ENCODE data around the gene EHD3. TPM values are rescaled to one million over a fixed set of nuclear protein-coding genes. Genes with fewer than 3 reads are reported as not detected.

The EHD3 gene
- total and polyA plus RNA-seq, 2 of the 13 experiments (the other 11 are each of a cell fraction or from before 2014, with no cell fraction given), result 0.20 to 0.69 TPM

DNA sequence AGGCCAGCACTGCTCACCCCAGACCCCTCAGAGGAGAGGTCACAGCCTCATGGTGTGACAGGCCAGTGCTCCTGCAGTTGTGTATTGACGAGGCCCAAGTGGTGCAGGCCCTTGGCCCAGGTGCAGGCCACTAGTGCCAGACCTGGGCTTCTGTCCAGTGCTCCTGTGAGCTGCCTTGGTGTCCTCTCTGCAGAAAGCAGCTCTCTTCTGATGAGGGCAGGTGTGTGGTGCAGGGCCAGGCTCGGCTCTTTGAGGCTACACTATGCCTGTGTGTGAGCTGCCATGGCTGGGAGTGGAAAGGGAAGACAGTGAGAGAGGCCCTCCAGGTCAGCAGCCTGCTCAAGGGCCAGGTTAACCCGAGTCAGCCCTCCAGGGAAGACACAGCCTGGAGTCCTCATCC, 17.1 kb downstream of the EHD3 start:
- no peaks in the 10 kb centered on the region for H3K9me3 ChIP-seq (ENCODE audit: low read length)
- no peak overlapping the region for H3K9ac ChIP-seq (ENCODE audit: insufficient read depth, low read depth, low read length)
- TF ChIP-seq NFRKB (IDR thresholded peaks at IDR 0.05), result no peak
- no peak for TF ChIP-seq GPN1 (CRISPR knock-in tag; IDR thresholded peaks at IDR 0.05; ENCODE audit: borderline replicate concordance)
- no peak for TF ChIP-seq MNT (IDR thresholded peaks at IDR 0.05)
- TF ChIP-seq, protein P1, sequence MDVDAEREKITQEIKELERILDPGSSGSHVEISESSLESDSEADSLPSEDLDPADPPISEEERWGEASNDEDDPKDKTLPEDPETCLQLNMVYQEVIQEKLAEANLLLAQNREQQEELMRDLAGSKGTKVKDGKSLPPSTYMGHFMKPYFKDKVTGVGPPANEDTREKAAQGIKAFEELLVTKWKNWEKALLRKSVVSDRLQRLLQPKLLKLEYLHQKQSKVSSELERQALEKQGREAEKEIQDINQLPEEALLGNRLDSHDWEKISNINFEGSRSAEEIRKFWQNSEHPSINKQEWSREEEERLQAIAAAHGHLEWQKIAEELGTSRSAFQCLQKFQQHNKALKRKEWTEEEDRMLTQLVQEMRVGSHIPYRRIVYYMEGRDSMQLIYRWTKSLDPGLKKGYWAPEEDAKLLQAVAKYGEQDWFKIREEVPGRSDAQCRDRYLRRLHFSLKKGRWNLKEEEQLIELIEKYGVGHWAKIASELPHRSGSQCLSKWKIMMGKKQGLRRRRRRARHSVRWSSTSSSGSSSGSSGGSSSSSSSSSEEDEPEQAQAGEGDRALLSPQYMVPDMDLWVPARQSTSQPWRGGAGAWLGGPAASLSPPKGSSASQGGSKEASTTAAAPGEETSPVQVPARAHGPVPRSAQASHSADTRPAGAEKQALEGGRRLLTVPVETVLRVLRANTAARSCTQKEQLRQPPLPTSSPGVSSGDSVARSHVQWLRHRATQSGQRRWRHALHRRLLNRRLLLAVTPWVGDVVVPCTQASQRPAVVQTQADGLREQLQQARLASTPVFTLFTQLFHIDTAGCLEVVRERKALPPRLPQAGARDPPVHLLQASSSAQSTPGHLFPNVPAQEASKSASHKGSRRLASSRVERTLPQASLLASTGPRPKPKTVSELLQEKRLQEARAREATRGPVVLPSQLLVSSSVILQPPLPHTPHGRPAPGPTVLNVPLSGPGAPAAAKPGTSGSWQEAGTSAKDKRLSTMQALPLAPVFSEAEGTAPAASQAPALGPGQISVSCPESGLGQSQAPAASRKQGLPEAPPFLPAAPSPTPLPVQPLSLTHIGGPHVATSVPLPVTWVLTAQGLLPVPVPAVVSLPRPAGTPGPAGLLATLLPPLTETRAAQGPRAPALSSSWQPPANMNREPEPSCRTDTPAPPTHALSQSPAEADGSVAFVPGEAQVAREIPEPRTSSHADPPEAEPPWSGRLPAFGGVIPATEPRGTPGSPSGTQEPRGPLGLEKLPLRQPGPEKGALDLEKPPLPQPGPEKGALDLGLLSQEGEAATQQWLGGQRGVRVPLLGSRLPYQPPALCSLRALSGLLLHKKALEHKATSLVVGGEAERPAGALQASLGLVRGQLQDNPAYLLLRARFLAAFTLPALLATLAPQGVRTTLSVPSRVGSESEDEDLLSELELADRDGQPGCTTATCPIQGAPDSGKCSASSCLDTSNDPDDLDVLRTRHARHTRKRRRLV (CRISPR knock-in tag; IDR thresholded peaks at IDR 0.05), result no peak
- no peak overlapping the region for H3K4me2 ChIP-seq (ENCODE audit: low read depth, low read length)
- CTCF ChIA-PET (ENCODE audit: low intra/inter-chr PET ratio, low total read pairs), result no interaction called here
- POLR2A ChIA-PET, result no interaction called here
- H3K4me1 ChIP-seq (ENCODE audit: insufficient read depth, low read length), result no peaks in the 10 kb centered on the region
- DNase-seq (ENCODE audit: low spot score), result no peak
- intact Hi-C loops (cut with micrococcal nuclease; ENCODE audit: unreplicated experiment), result no loop called here
- ATAC-seq, result peak; percentile 16
- WGBS (ENCODE audit: low lambda C conversion rate), result 7% methylated on average over 3 of the region's 3 CpGs
- in situ Hi-C loops (cut with HindIII; ENCODE audit: extremely low pct_ligation_motif_present, low pct_unique_long_range_greater_than_20kb), result no loop called here
- FAIRE-seq, result no peak
- BruUV-seq (replicated peaks), result no TSS peak
- H3K27ac ChIP-seq (ENCODE audit: extremely low read length, insufficient read depth, low read length), result no peak overlapping the region
- H4K20me1 ChIP-seq (ENCODE audit: insufficient read depth, low read length), result no peaks in the 10 kb centered on the region
- H3K36me3 ChIP-seq (replicated peaks in 1 of 2; ENCODE audit: control insufficient read depth in 1 of 2, insufficient read depth in 2 of 2, low read length in 2 of 2), result no peaks in the 10 kb centered on the region
- H3K27me3 ChIP-seq (ENCODE audit: control insufficient read depth in 1 of 2, insufficient read depth in 2 of 2, low read length in 2 of 2), result peaks cover 2 to 19% of the 10 kb centered on the region in 2 experiments; a peak in 3 of 5 replicates
- no peak overlapping the region for H2AFZ ChIP-seq (ENCODE audit: low read length)
- H3K79me2 ChIP-seq (ENCODE audit: insufficient read depth, low read length), result no peaks in the 10 kb centered on the region
- no peak overlapping the region for H3K4me3 ChIP-seq (replicated peaks in 1 of 3; ENCODE audit: insufficient read depth in 1 of 3, low read depth in 2 of 3, low read length in 3 of 3)

Data from HepG2 (cell line).